Measurements from ENCODE around the gene CXorf38.
"Not testable (repeated sequence)": the region's sequence is repeated elsewhere in the genome, so short reads cannot be mapped to it uniquely, and the experiment has no call there.

DNA sequence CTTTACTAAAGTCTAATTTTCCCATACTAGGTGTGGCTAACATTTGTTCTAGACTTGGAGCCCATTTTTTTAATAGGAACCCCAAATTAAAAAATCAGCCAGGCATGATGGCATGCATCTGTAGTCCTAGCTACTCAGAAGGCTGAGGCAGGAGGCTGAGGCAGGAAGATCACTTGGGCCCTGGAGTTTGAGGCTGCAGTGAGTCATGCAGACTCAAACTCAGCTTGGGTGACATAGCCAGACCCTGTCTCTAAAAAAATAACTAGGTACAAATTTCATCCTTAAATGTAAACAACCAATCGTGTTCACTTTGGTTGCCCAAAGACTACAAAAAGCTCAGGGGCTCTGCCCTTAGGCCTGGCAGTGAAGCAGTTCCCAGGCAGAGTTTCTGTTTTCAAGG is 59.7 kb downstream of the CXorf38 start:
- TF ChIP-seq POLR2A (IDR thresholded peaks at IDR 0.05; ENCODE audit: low read length); GATA1 (IDR thresholded peaks at IDR 0.05; ENCODE audit: low read depth, low read length): not testable (repeated sequence)
